Measurements from ENCODE around the gene CORO2A.
A peak's percentile ranks its signal among the peaks of the same experiment; 100 is the strongest.

Gene CORO2A

GRCh38 chr9:98219794-98220370, 27.4 kb upstream of the CORO2A start:
- no peak for DNase-seq

- DNase-seq, result no peak
Observed at GRCh38 chr9:98219364-98219716, 26.9 kb upstream of the CORO2A start.

- DNase-seq, result no peak
Observed at GRCh38 chr9:98218562-98219363, 26.3 kb upstream of the CORO2A start.

- DNase-seq, result no peak
Observed at GRCh38 chr9:98217255-98217654, 24.8 kb upstream of the CORO2A start.

- no peak for DNase-seq
Observed at GRCh38 chr9:98216391-98216790, 24.0 kb upstream of the CORO2A start.

GRCh38 chr9:98215821-98216220, 23.4 kb upstream of the CORO2A start:
- DNase-seq, result peak; percentile 25

GRCh38 chr9:98215271-98215670, 22.8 kb upstream of the CORO2A start:
- no peak for DNase-seq

GRCh38 chr9:98214811-98215210, 22.4 kb upstream of the CORO2A start:
- DNase-seq, result no peak

- no peak for DNase-seq
Observed at GRCh38 chr9:98211260-98211659, 18.8 kb upstream of the CORO2A start.

- DNase-seq, result no peak
Observed at GRCh38 chr9:98210435-98210834, 18.0 kb upstream of the CORO2A start.

- no peak for DNase-seq
Observed at GRCh38 chr9:98209530-98209929, 17.1 kb upstream of the CORO2A start.

- no peak for DNase-seq
Observed at GRCh38 chr9:98208635-98209034, 16.2 kb upstream of the CORO2A start.

GRCh38 chr9:98207606-98208005, 15.2 kb upstream of the CORO2A start:
- DNase-seq, result no peak

GRCh38 chr9:98206754-98207153, 14.3 kb upstream of the CORO2A start:
- no peak for DNase-seq

- DNase-seq, result no peak
Observed at GRCh38 chr9:98204692-98205091, 12.3 kb upstream of the CORO2A start.

GRCh38 chr9:98203153-98203552, 10.7 kb upstream of the CORO2A start:
- DNase-seq, result no peak

GRCh38 chr9:98202252-98202651, 9.8 kb upstream of the CORO2A start:
- DNase-seq, result no peak

GRCh38 chr9:98201749-98202148, 9.3 kb upstream of the CORO2A start:
- no peak for DNase-seq

GRCh38 chr9:98201102-98201501, 8.7 kb upstream of the CORO2A start:
- DNase-seq, result no peak

- no peak for DNase-seq
Observed at GRCh38 chr9:98199388-98200033, 7.1 kb upstream of the CORO2A start.

GRCh38 chr9:98195671-98196070, 3.2 kb upstream of the CORO2A start:
- DNase-seq, result no peak

GRCh38 chr9:98193336-98193944, 1.0 kb upstream of the CORO2A start:
- no peak for DNase-seq

GRCh38 chr9:98191671-98192502, 550 bp downstream of the CORO2A start:
- DNase-seq, result no peak
